Measurements from ENCODE around the gene STIM2. TPM values are rescaled to one million over a fixed set of nuclear protein-coding genes. Genes with fewer than 3 reads are reported as not detected.
A peak's percentile ranks its signal among the peaks of the same experiment; 100 is the strongest.
"Not testable (repeated sequence)": the region's sequence is repeated elsewhere in the genome, so short reads cannot be mapped to it uniquely, and the experiment has no call there.

STIM2 gene
- 37.8 and 38.2 TPM in 2 replicates for total RNA-seq (2014; rRNA removed)
- polyA plus RNA-seq (2012): 10.4 TPM

DNA sequence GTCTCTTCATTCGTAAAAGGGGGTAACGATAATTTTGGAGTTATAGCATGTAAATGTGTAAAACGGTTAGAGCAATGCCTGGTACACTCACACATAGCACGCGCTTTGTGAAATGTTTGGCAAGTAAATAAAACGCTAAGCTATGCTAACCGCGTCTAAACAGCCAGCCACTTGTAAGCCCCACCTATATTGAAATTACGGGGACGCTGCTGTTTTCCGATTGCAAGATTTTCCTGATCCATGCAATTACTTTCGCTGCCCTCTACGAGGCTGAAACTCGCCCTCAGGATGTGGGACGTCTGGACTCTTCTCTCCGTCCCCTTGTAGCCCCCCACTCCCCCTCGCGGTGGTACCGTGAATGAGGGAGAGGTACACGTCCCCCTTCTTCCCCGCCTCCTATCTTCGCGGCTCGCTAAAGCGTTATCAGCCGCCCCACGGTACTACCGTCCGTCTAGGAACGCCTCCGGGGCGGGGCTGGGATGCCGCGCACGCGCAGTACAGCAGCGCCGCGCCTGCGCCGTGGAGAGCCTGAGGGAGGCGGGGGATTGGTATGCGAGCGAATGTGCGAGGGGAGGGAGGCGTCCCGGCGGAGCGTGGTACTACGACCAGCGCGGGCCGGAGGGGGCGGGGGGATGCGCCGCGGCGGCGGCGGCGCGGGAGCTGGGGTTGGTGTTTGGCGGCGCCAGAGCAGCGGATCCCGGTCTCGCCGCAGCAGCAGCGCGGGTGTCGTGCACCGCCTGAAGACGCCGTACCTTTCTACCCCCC is at the start of gene STIM2:
Gene STIM2 (plus strand): TSS at position 685 of the 765 bp plus-strand sequence.
- DNase-seq (ENCODE audit: low read depth): peak; percentile 97

DNA sequence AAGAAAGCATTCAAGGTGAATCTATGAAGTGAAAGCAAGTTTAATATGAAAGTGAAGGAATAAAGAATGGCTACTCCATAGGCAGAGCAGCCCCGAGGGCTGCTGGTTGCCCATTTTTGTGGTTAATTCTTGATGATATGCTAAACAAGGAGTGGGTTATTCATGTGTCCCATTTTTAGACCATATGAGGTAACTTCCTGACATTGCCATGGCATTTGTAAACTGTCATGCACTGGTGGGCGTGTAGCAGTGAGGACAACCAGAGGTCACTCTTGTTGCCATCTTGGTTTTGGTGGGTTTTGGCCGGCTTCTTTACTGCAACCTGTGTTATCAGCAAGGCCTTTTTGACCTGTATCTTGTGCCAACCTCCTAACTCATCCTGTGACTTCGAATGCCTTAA is 49.1 kb upstream of the STIM2 start:
- DNase-seq (ENCODE audit: low read depth): not testable (repeated sequence)

DNA sequence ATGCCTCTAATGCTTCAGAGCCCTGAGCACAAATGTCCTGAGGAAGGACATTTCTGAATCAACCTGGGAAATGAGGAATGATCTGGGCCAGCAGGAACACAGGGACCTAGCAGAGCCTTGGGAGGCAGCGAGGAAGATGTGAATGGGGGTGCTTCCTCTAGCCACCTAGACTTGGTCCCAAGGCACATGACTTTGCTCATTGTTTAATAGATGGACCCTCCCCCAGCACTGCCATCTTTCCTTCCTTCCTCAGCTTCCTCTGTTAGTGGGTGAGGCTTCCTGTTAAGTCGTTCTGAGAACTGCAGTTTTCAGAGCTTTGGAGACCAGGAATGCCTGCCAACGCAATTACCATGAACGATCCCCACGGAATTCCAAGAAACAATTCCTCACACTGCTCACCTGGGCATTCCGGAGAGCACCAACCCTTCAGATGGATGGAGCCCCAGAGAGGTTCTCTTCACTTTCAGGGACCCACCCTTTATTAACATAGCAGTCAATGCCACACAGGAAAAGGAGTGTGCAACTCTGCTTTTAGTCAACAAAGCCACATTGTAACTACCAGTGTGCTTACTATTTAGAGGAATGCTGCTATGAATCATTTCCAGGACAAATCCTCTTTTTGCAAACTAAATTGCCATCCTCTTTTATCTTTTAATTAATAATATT is 48.5 kb upstream of the STIM2 start:
- DNase-seq (ENCODE audit: low read depth): no peak

DNA sequence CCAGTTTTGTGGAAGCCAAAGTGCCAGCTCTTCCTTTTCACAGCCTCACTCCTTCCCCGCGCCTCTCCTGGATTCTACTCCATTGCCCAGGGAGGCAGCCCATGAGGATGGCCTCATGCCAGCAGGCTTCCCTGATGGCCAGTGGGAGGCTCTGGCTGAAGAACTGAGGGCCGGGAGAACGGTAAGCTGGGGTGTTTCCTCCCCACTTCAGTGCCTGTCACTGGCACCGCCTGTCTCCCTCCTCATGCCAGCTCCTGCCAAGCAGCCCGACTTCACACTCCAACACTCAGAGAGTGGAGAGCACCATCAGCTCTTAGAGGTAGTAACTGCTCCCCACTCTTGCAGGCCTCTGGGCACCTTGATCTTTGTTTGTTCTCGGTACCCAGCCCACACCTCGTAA is 46.9 kb upstream of the STIM2 start:
- DNase-seq (ENCODE audit: low read depth): no peak

DNA sequence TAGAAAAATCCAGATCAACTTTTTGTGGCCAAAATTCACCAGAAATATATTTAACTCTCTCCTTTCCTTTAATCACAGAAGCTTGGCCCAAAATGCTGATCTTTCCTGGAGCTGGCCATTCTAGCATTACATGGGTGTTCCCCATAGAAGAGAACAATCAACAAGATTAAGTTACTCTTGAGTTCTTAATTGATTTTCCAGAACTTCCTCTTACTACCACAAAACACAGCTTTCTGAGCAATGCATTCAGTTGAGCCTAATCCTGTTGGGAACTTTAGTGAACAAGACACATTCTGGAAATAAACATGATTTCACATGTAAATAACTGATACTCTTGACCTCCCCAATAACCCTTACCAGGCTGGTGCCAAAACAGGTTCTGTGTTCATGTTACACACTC is 45.4 kb upstream of the STIM2 start:
- DNase-seq (ENCODE audit: low read depth): no peak

DNA sequence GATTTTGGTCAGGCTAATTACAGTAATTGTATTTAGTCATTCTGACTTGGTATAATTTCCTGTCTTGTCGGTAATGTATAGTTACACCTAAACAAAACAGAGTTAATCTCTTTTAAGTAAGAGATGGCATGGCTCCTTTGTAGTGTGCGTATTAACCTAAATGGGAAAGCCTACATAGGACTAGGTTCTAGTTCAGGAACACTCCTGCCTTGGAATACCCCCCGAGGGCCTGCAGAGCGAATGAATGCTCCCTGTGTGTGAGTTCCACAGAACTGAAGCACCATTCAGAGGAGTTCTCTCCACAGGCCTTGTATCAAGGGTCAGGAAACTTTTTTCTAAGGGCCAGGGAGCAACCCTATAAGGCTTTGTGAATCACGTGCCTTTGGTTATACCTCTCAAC is 44.9 kb upstream of the STIM2 start:
- DNase-seq (ENCODE audit: low read depth): no peak

DNA sequence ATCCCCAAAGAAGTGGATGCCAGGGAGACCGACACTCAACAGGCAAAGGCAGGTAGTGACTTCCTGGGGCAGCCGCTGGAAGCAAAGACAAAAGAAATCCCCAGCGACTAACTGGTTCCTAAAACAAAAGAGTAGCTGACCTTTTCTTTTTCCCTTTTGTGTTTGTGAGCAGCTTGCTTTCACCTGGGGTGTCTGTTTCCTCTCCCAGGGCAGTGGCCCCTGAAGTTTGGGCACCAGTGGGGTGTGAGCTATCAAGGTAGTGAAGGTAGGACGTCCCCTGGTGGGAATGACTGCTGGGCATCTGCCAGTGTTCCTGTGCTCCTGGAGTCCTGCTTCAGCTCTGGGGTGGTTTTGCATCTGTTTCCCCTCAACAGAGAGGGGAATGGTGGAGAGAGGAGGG is 41.6 kb upstream of the STIM2 start:
- DNase-seq (ENCODE audit: low read depth): no peak

DNA sequence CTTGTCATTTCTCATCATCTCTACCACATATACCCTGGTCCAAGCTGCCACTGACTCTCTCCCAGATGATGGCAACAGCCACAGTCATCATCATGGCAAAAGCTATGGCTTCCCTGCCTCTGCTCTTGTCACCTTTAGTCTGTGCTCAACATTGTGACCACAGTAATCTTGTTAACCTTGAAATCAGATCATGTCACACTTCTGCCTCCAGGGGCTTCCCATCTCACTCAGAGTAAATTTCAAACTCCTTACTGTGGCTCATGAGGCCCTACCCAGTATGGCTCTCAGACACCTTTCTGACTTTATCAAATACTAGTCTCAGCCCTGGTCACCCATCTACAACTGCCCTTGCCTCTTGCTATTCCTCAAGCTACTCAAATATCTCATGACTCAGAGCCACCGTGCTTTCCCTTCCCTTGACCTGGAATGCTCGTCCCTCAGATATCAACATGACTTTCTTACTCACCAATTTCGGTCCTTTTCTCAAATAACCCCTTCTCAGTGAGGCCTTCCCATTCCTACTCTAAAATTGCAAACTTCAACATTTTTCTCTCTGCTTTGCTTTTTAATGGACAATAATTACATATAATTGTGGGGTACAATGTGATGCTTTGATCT is 41.1 kb upstream of the STIM2 start:
- no peak for DNase-seq (ENCODE audit: low read depth)

DNA sequence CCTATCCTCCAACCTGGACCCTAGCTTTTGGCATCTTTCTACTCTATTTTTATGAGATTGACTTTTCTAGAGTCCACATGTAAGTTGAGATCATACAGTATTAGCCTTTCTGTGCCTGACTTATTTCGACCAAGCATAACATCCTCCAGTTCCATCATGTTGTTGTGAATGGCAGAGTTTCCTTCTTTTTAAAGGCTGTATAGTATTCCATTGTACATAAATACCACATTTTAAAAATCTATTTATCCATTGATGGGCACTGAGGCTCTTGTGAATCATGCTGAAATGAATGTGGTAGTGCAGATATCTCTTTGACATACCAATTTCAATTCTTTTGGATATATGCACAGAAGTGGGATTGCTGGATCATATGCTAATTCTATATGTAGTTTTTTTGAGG is 40.3 kb upstream of the STIM2 start:
- no peak for DNase-seq (ENCODE audit: low read depth)

DNA sequence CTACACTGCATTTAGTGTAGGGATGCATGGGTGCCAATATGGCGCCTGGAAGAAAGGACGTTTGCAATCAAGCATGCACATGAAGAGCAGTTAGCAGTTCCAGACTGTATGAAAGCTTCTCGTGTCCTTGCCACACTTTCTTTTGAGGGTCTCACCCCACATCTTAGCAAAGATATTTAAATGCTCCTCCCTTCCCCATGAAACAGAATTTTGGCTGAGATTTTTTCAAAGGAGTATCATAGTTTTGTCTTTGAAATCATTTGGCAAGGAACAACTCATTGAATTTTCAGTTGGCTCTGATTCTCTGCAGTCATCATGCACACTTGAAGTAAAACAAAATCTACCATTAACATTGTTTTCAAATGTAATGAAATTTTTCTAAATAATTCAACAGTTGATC is 39.6 kb upstream of the STIM2 start:
- DNase-seq (ENCODE audit: low read depth): no peak

DNA sequence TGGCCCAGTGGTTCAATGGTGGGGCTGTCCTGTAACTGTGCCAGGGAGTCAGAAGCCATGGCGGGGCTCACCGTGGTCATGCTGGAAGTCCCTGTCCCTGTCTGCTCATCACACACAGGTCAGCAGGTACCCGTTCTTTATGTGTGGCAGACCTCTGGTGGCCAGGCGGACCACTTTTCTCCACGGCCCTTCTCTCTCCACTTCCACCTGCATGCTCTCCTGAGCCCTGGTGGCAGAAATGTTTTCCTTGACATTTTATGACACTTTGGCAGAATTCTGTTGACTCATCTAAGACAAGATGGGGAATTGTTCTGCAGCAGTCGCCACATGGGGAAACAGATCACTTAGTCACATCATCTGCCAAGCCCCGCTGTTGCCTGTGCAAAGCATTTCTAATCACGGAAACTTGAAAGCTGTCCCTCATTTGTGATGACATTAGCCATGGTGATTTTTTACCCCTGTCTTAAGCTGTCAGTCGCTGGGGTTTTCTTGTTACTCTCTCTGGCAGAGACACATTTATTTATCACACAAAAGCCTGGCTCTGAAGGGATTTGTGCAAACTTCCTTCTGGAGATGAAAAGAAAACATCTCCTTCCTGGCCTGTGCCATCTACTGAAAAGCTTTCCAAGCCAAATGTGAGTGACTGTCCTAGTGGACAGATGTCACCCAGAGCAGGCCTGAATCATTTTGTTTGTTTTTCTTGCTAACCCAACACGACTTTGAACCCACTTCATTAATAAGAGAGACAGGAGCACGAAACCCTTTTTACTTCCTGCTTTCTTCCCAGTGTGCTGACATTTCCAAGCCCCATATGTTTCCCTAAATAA is 38.8 kb upstream of the STIM2 start:
- DNase-seq (ENCODE audit: low read depth): peak; percentile 30

DNA sequence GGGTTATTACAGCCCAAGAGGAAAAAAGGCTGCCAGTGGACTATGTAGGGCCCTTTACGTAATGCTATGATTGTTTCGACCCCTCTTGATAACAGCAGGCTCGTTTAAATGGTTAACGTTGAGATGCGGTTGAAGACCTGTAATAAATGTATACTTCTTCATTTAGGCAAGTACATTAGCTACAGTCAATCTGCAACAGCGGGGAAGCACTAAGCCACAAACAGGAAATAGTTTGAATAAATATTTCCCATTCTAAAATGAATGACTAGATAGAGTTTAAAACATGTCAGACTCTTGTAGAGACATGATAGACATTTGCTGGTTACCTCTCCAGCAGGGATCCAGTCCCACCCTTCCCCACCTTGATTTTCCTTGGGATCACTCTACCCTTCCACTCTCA is 38.1 kb upstream of the STIM2 start:
- DNase-seq (ENCODE audit: low read depth): no peak

DNA sequence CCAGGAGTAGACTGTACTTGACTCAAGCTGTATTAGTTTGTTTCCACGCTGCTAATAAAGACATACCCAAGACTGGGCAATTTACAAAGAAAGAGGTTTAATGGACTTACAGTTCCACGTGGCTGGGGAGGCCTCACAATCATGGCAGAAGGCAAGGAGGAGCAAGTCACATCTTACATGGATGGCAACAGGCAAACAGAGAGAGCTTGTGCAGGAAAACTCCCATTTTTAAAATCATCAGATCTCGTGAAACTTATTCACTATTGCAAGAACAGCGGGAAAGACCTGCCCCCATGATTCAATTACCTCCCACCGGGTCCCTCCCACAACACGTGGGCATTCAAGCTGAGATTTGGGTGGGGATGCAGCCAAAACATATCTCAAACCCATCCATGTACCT is 37.7 kb upstream of the STIM2 start:
- DNase-seq (ENCODE audit: low read depth): not testable (repeated sequence)

DNA sequence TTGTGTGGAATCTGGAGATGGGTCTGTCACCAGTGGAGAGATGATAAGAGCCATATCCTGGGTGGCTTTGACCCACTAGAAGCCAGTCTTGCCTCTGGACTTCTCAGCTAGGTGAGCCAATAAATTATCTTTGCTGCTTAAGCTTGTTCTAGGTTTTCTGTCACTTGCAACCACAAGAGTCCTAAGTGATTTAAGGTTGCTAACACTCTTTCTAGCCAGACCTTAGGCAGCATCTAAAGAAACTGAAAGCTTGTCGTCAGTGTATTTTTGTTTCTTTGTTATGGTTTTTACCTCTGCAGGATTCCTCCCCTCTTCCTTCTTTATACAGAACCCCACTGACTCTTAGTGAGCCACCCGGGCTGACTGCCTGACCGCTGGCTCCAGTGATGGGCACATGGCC is 37.1 kb upstream of the STIM2 start:
- DNase-seq (ENCODE audit: low read depth): no peak

DNA sequence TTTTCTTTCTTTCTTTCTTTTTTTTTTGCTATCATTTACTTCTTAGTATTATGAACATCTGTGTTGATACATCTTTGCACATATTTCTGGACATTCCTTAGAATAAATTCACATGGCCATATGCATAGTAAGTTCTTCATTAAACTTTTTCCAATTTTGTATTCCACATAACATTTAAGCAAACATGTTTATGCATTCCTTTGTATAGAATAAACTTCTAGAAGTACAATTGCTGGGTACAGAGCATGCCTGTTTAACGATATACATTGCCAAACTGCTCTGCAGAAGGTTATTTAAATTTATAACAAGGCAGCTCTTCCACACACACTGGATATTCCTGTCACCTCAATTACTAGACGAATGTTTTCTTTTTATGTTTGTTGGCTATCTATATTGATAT is 36.0 kb upstream of the STIM2 start:
- DNase-seq (ENCODE audit: low read depth): no peak

DNA sequence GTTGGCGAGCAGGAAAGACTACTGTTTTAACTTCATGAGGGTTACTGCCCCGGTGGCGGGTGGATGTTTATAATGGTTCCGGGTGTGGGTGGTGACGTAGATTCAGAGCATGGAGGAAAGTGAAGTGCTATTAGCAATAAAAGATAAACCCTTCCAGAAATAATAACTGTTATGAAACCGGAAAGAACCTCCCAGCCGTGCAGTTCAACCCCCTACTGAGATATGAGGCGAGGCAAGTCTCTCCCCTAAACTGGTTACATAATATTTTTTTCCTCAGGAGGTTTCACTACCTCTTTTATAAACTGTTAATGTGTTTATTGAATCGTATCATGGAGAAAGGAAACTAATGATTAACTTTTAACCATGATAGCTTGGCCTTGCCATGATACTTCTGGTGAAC is 33.9 kb upstream of the STIM2 start:
- no peak for DNase-seq (ENCODE audit: low read depth)

DNA sequence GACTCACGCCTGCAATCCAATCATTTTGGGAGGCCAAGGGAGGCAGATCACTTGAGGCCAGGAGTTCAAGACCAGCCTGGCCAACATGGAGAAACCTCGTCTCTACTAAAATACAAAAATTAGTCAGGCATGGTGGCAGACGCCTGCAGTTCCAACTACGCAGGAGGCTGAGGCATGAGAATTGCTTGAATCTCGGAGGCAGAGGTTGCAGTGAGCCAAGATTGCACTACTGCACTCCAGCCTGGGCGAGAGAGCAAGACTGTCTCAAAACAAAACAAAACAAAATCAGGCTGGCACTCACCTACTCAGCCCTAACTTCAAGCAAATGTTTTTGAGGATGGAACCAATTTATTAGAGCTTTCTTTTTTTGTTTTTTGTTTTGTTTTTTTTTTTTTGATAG is 33.3 kb upstream of the STIM2 start:
- DNase-seq (ENCODE audit: low read depth): not testable (repeated sequence)

DNA sequence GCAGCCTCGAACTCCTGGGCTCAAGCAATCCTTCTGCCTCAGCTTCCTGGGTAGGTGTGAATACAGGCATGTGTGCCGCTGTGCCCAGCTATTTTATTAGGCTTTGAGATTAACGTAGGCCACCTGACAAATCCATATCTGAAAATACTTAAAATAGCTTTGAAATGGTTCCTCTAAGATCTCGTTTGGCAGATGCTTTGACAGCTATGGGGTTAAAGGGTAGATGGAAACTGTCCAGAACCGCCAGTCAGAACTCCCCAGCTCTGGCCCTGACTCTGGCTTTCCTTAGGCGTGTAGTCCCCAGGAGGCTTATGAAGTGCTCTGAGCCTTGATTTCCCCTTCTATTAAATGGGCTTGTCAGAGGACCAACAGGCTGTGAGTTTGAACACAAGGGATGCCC is 32.8 kb upstream of the STIM2 start:
- no peak for DNase-seq (ENCODE audit: low read depth)

DNA sequence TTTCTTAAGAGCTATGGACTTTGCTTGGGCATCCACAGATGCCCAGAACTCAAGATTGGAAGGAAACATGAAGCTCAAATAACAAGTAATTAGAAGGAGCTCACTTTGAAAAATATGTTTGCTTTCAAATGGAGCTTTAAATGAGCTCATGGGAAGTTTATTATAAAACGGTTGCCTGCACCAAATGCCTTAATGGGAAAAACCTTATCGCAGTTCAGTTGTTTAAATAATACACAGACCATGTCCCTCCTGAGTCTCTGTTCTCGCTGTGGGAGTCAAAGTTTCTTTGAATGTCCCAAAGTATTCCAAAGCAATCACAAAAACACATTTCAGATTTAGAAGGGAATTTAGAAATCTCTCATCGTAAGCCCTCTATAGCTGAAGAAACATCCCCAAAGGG is 31.6 kb upstream of the STIM2 start:
- DNase-seq (ENCODE audit: low read depth): no peak

DNA sequence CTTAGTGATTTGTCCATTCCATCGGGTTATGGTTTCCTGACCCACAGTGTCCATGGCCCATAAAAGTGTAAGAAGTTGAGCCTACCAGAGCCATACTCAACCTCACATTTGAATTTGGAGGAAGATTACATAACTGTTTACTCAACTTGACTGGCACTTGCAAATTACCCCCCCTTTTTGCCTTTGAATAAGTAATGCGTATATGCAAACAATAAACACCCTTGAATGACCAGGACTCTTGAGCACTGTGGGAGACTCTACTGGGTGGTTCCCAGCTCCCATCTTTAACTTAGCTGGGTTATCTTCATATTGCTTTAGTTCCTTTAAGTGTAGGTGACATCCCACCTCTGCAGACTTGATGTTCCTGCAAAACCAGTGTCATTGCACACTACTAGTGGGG is 30.6 kb upstream of the STIM2 start:
- no peak for DNase-seq (ENCODE audit: low read depth)

DNA sequence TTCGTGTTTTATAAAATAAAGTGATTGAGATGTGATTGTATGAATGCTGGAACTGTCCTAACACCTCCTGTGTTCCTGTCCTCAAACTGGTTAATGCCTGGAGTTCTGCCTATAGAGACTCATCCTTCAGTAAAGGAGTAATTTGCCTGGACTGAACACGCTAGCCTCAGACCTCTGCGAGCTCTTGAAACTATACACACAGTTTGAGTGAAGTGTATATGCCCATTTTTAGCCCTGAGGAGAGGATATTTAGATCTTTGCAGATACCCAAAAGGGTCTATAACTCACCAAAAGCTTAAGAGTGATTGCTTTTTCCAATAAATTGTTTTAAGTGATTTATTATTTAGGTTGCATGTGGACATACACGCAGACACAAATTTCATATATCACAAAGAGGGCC is 29.9 kb upstream of the STIM2 start:
- DNase-seq (ENCODE audit: low read depth): no peak

DNA sequence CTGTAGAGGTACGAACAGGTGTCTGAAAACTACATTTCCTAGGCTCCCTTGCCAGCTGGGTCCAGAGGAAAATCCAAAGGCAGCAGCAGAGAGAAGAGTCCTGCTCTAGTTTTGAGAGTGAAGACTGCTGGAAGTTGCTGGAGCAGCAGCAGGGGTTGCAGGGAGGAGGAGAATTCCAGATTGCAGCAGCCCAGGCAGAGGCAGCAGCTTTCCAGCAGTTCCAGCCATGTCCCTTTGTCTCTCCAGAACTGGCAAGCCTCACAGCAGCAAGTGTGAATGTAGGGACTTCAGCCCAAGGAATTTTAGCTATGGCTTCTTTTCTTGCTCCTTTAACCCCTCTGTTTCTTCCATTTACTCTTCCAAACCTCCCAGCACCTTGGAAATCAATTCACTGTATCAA is 24.1 kb upstream of the STIM2 start:
- no peak for DNase-seq (ENCODE audit: low read depth)
